Liver (tissue), 9 donors: Measurements from ENCODE around the gene MARCHF7. TPM values are rescaled to one million over a fixed set of nuclear protein-coding genes. Genes with fewer than 3 reads are reported as not detected.

Experiments used
- DNase-seq: peaks from one replicate; pipeline ENCODE4 v3.0.0-alpha.2; 2017; ENCODE audit warnings: low spot score
- H3K27ac ChIP-seq, 2 donors: one replicate each; pipeline ENCODE4 v1.7.0; 2013; ENCODE audit warnings: inconsistent platforms in 2 of 2, low read length in 2 of 2, control low read depth in 1 of 2, low read depth in 1 of 2, mild to moderate bottlenecking in 1 of 2
- H3K27me3 ChIP-seq, 4 donors: one replicate each; pipeline versions ENCODE4 v1.6.1 to v1.7.0; 2013; ENCODE audit warnings: low read length in 3 of 4, inconsistent platforms in 1 of 4, mild to moderate bottlenecking in 1 of 4, moderate library complexity in 1 of 4; ENCODE audit not compliant: control insufficient read depth in 4 of 4, insufficient read depth in 4 of 4
- H3K36me3 ChIP-seq, 4 donors: one replicate each; pipeline versions ENCODE4 v1.6.1 to v1.7.0; 2013; ENCODE audit warnings: low read length in 3 of 4, mild to moderate bottlenecking in 3 of 4, low read depth in 1 of 4, moderate library complexity in 1 of 4; ENCODE audit not compliant: control insufficient read depth in 4 of 4, insufficient read depth in 3 of 4
- H3K4me1 ChIP-seq, 4 donors: one replicate each; pipeline versions ENCODE4 v1.6.1 to v1.7.0; 2013; ENCODE audit warnings: low read length in 3 of 4, mild to moderate bottlenecking in 3 of 4, moderate library complexity in 1 of 4; ENCODE audit not compliant: control insufficient read depth in 4 of 4, insufficient read depth in 4 of 4
- H3K4me3 ChIP-seq, 3 donors: one replicate each; pipeline versions ENCODE4 v1.6.1 to v1.7.0; 2013; ENCODE audit warnings: low read length in 3 of 3, control low read depth in 1 of 3, low read depth in 1 of 3, mild to moderate bottlenecking in 1 of 3
- H3K9ac ChIP-seq, 2 donors: one replicate each; pipeline ENCODE4 v1.7.0; 2013; ENCODE audit warnings: low read length in 2 of 2, mild to moderate bottlenecking in 2 of 2, moderate library complexity in 2 of 2, control low read depth in 1 of 2, low read depth in 1 of 2
- H3K9me3 ChIP-seq, 4 donors: one replicate each; pipeline versions ENCODE4 v1.6.1 to v1.7.0; 2013; ENCODE audit warnings: low read length in 3 of 4; ENCODE audit not compliant: control insufficient read depth in 4 of 4
- FOXA2 ChIP-seq: IDR thresholded peaks from 2 replicates; pipeline ENCODE4 v1.6.1; 2016; ENCODE audit warnings: antibody characterized with exemption
- GABPA ChIP-seq, 2 donors: IDR thresholded peaks in 1 of 2; conservative IDR thresholded peaks in 1 of 2; 2 replicates each; pipeline ENCODE4 v1.6.1; 2016; ENCODE audit warnings: antibody characterized with exemption in 2 of 2, mild to moderate bottlenecking in 1 of 2, moderate library complexity in 1 of 2
- HNF4G ChIP-seq: IDR thresholded peaks from 2 replicates; pipeline ENCODE4 v1.6.1; 2016; ENCODE audit warnings: antibody characterized with exemption
- JUND ChIP-seq, 2 donors: IDR thresholded peaks; 2 replicates each; pipeline ENCODE4 v1.6.1; 2016; ENCODE audit warnings: antibody characterized with exemption in 2 of 2
- NR2F2 ChIP-seq: IDR thresholded peaks from 2 replicates; pipeline ENCODE4 v1.6.1; 2016; ENCODE audit warnings: antibody characterized with exemption
- RAD21 ChIP-seq, 2 donors: IDR thresholded peaks; 2 replicates each; pipeline ENCODE4 v1.6.1; 2016; ENCODE audit warnings: antibody characterized with exemption in 2 of 2, mild to moderate bottlenecking in 2 of 2
- RXRA ChIP-seq, 2 donors: IDR thresholded peaks; 2 replicates each; pipeline ENCODE4 v1.6.1; 2017 to 2018; ENCODE audit warnings: antibody characterized with exemption in 2 of 2, mild to moderate bottlenecking in 1 of 2
- SP1 ChIP-seq: IDR thresholded peaks from 2 replicates; pipeline ENCODE4 v1.6.1; 2018; ENCODE audit warnings: antibody characterized with exemption, mild to moderate bottlenecking
- WGBS: extraction: QIAGEN DNeasy Blood & Tissue Kit; methylation state at CpG from one replicate; pipeline ENCODE4 v1.1.7; 2013; 5-methylcytosine and 5-hydroxymethylcytosine counted together
- polyA plus RNA-seq, 2 donors: library from polyadenylated mRNA; stranded (reverse) in 1 of 2; unstranded in 1 of 2; fragments of 200-250 nt in 1 of 2; fragments of >200 nt in 1 of 2; fragmentation: Nextera tagmentation in 1 of 2; extraction: Ambion mirVana in 1 of 2; gene quantifications; one replicate each; pipeline versions ENCODE4 v1.2.1 to v1.2.3, GENCODE V29; 2013 to 2015
- total RNA-seq, 2 donors: library from RNA; depleted of rRNA; stranded (reverse); fragments of >200 nt; gene quantifications; one replicate each; pipeline ENCODE4 v1.2.3, GENCODE V29; 2014
- TF ChIP-seq, protein P1 (sequence below): IDR thresholded peaks from 2 replicates; pipeline ENCODE4 v1.6.1; 2016; ENCODE audit warnings: antibody characterized with exemption
- TF ChIP-seq, protein P2 (sequence below): IDR thresholded peaks from 2 replicates; pipeline ENCODE4 v1.6.1; 2016; ENCODE audit warnings: antibody characterized with exemption
- TF ChIP-seq, protein P3 (sequence below): fragments of 150-350 bp; IDR thresholded peaks from 2 replicates; pipeline ENCODE4 v1.5.1; 2017; ENCODE audit warnings: improper control_type of control experiment, low read depth, low read length; ENCODE audit not compliant: missing input control
- donor health status: healthy.
- donor health status: healthy.
- donor health status: healthy.
- donor health status: healthy.
- donor health status: healthy.

MARCHF7 gene
- total and polyA plus RNA-seq, 4 donors: 16.9 to 57.6 (median 37.5) TPM

DNA sequence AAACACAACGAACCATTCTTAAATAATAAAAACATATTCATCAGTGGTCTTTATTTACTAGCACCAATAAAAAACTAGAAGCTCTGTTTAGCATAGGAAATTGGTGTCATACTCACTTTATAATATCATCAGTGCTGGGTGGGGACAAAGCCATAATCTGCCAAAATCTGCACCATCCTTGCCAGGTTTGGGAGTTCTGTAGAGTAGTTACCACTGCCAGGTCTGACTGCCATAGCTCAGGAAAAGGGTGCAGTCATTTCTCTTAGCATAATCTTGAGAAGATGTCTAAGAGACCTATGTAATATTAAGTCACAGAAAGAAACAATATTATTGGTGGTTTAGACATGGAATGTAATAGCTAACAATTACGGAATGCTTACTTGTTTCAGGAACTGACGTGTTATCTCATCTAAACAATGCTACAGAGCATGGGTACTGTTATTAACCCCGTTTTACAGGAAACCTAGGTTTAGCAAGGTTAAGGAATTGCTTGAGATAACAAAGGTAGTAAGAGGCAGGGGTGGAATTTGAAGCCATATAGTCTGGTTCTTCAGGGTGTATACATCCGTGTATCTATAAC, 1.6 kb upstream of the MARCHF7 start (continued):
- TF ChIP-seq, protein P1, sequence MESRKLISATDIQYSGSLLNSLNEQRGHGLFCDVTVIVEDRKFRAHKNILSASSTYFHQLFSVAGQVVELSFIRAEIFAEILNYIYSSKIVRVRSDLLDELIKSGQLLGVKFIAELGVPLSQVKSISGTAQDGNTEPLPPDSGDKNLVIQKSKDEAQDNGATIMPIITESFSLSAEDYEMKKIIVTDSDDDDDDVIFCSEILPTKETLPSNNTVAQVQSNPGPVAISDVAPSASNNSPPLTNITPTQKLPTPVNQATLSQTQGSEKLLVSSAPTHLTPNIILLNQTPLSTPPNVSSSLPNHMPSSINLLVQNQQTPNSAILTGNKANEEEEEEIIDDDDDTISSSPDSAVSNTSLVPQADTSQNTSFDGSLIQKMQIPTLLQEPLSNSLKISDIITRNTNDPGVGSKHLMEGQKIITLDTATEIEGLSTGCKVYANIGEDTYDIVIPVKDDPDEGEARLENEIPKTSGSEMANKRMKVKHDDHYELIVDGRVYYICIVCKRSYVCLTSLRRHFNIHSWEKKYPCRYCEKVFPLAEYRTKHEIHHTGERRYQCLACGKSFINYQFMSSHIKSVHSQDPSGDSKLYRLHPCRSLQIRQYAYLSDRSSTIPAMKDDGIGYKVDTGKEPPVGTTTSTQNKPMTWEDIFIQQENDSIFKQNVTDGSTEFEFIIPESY: no peak

DNA sequence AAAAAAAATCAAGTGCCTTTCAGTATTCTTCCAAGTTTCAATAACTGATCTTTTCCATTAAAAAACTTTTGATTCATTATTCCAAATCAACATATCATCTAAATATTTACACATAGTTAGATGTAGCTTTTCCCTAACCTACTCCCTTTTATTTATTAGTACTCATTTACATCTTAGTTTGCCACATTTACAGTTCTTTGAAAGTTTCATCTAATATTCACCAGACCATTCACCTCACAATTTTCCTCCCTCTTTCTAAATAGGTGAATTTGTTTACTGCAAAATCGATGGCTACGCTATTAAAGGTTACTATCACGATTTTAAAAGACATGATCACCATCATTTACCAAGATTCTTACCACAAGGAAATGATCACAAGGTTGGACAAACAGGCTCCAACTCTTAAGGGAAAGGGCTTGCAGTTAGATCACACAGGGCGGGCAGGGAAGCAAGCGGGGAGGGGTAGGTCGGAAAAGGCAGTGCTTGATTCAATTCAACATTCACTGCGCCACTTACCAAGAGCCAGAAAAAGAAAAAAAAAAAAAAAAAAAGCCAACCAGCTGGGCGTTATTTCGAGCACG, 654 bp upstream of the MARCHF7 start:
- peak overlapping the region; percentile 95 to 99 for H3K27ac ChIP-seq
- H3K9me3 ChIP-seq: no peaks in the 10 kb centered on the region
- no peak for DNase-seq
- under 1% methylated on average over 10 of the region's 10 CpGs for WGBS
- TF ChIP-seq, protein P2, sequence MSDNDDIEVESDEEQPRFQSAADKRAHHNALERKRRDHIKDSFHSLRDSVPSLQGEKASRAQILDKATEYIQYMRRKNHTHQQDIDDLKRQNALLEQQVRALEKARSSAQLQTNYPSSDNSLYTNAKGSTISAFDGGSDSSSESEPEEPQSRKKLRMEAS: peak; percentile 16
- no peak for TF ChIP-seq RXRA (IDR thresholded peaks at IDR 0.05)
- H3K9ac ChIP-seq: peak overlapping the region; percentile 94 to 97
- H3K4me3 ChIP-seq: peak overlapping the region; percentile 72 to 96 (median 84)
- peaks cover 0 to 7% (median 4%) of the 10 kb centered on the region in 4 donors for H3K36me3 ChIP-seq
- H3K4me1 ChIP-seq: peaks cover 3 to 28% (median 20%) of the 10 kb centered on the region in 4 donors
- H3K27me3 ChIP-seq: no peaks in the 10 kb centered on the region

DNA sequence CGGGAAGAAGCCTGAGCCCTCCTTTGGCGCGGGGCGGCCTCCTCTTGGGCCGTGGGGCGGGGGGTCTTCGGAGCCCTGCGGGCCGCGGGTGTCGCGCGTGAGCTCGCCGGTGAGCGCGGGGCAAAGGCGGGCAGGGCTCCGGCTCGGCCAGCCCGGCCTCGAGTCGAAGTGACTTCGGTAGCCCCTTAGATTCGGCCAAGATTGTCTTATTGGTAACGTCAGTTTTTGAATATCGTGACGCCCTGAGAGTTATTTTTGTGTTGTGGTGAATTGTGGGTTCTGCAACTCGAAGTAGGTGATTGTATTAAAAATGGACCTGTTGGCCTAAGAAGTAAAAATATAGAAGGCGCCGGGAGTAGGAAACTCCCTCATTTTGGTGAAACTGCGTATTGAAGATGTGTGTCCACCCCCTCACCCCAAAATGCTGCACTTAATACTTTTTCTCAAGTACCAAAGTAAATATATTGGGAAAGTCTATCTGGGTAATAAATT, 669 bp downstream of the MARCHF7 start:
- TF ChIP-seq GABPA (IDR thresholded peaks at IDR 0.05 in 1 of 2, conservative IDR thresholded peaks at IDR 0.05 in 1 of 2) (no peak), JUND (IDR thresholded peaks at IDR 0.05) (no peak), SP1 (no peak), HNF4G (no peak), RAD21 (IDR thresholded peaks at IDR 0.05) (no peak), FOXA2 (no peak), NR2F2 (no peak)
- TF ChIP-seq, protein P3, sequence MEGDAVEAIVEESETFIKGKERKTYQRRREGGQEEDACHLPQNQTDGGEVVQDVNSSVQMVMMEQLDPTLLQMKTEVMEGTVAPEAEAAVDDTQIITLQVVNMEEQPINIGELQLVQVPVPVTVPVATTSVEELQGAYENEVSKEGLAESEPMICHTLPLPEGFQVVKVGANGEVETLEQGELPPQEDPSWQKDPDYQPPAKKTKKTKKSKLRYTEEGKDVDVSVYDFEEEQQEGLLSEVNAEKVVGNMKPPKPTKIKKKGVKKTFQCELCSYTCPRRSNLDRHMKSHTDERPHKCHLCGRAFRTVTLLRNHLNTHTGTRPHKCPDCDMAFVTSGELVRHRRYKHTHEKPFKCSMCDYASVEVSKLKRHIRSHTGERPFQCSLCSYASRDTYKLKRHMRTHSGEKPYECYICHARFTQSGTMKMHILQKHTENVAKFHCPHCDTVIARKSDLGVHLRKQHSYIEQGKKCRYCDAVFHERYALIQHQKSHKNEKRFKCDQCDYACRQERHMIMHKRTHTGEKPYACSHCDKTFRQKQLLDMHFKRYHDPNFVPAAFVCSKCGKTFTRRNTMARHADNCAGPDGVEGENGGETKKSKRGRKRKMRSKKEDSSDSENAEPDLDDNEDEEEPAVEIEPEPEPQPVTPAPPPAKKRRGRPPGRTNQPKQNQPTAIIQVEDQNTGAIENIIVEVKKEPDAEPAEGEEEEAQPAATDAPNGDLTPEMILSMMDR: no peak
- Histone ChIP-seq H3K27me3 (no peaks in the 10 kb centered on the region), H3K4me1 (peaks cover 3 to 34% (median 23%) of the 10 kb centered on the region in 4 donors), H3K9ac (peak overlapping the region; percentile 94), H3K36me3 (peaks cover 0 to 11% (median 6%) of the 10 kb centered on the region in 4 donors), H3K27ac (peak overlapping the region; percentile 95 to 99), H3K4me3 (peak overlapping the region; percentile 72 to 96 (median 84)), H3K9me3 (no peaks in the 10 kb centered on the region)
- no peak for DNase-seq
- under 1% methylated on average over 32 of the region's 32 CpGs for WGBS
